Activated effector memory CD4-positive, alpha-beta T cell treated with Interleukin-2 at 50 U/mL for 16 hours (primary cell): ENCODE data around the gene GPR161.
A peak's percentile ranks its signal among the peaks of the same experiment; 100 is the strongest.
"Not testable (repeated sequence)": the region's sequence is repeated elsewhere in the genome, so short reads cannot be mapped to it uniquely, and the experiment has no call there.

Experiments
- DNase-seq: peaks from one replicate; pipeline ENCODE4 v3.0.0-alpha.2; 2020

Gene GPR161, protein sequence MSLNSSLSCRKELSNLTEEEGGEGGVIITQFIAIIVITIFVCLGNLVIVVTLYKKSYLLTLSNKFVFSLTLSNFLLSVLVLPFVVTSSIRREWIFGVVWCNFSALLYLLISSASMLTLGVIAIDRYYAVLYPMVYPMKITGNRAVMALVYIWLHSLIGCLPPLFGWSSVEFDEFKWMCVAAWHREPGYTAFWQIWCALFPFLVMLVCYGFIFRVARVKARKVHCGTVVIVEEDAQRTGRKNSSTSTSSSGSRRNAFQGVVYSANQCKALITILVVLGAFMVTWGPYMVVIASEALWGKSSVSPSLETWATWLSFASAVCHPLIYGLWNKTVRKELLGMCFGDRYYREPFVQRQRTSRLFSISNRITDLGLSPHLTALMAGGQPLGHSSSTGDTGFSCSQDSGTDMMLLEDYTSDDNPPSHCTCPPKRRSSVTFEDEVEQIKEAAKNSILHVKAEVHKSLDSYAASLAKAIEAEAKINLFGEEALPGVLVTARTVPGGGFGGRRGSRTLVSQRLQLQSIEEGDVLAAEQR

DNA sequence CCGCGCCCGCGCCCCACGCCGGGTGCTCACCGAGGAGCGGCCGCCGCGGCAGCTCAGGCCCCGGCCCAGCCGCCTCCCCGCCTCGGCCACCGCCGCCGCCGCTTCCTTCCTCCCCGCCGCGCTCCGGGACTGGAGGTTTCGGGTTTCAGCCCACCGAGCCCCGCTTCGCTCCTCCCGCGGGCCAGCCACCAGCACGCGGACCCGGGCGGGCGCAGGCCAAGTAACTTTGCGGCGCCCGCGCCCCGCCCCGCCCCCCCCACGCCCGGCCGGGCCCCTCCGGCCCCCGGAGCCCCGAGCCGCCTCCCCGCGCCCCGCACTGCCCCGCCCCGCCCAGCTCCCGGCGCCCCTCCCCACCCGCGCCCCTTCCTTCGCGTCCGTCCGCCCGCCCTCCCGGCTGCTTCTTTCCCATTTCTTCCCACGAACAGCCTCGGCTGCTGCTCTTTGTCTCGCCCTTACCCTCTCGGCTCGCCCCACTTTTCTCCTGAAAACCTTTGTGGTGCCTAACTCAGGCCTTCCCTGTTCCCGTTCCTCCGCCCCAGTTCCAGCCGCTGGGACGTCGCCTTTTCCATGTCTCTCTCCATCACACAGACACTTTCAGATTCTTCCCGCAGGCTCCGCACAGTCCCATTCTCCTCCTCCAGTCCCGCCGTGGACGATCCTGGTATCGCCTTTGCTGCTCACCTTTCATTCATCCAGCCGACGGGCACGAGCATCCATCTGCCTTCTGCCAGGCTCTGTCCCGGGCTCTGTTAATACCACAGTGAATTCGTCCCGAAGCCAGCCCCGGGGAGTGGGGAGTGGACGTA is at the start of gene GPR161:
GPR161 (minus strand) TSS at position 222 of the 806 bp plus-strand sequence. CDS start 32,080 bp downstream, outside the sequence.
- peak; percentile 5 for DNase-seq

DNA sequence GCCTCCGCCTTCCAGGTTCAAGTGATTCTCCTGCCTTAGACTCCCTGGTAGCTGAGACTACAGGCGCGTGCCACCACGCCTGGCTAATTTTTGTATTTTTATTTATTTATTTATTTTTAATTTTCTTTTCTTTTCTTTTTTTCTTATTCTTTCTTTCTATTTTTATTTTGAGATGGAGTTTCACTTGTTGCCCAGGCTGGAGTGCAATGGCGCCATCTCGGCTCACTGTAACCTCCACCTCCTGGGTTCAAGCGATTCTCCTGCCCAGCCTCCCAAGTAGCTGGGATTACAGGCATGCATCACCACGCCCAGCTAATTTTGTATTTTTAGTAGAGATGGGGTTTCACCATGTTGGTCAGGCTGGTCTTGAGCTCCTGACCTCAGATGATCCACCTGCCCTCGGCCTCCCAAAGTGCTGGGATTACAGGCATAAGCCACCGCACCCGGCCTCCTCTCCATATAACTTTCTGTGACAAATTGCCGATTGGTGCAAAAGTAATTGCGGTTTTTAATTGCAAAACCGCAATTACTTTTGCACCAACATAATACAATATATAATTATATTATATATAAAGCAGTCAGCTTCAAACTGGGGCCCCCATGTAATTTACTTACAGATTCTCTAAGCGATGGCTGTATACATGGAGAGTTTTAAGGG is 44.5 kb upstream of the GPR161 start:
- DNase-seq, result not testable (repeated sequence)

DNA sequence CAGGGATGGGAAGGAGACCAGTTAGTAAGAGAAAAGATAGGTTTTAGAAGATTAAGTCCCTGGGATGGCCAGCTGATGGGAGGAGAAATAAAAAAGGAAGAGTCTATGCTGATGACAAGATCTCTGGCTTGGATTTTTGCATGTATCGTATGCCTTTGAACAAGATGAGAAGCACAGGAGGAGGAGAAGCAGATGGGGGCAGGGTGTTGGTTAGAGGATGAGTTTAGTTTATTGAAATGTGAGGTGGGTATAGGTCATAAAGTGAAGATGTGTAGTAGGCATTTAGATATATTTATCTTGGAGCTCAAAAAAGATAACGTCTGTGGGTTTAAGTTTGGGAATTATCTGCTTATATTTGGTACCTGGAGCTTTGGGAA is 43.4 kb upstream of the GPR161 start:
- DNase-seq, result no peak

DNA sequence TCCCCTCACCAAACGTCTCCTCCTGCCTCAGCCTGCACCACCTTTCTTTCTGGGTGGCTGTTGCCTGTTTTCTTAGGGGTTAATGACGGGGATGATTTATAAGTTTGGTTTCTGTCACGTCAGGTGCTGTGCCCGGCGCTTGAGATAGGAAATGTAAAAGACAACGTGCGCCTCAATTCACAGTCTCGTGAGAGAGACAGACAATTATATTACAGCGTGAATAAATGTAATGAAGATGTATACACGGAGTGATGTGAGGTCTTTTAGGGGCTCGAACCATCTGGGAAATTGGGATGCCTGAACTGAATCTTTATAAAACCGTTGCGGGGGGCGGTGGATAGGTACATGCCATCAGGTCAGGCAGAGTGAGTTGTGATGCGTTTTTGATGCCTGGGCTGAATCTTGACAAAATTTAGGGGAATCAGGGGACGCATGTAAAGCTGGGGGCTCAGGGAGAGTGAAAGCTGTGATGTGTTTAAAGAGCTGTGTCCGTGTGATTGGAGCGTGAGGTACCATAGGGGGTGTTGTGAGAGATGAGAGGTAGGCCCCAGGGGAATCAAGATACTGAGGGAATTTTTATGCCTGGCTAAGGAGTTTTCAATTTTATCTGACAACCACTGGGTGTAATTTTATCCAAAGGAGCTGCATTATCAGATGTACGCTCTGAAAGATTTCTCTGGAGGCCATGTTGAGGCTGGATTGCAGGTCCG is 42.9 kb upstream of the GPR161 start:
- DNase-seq, result no peak

DNA sequence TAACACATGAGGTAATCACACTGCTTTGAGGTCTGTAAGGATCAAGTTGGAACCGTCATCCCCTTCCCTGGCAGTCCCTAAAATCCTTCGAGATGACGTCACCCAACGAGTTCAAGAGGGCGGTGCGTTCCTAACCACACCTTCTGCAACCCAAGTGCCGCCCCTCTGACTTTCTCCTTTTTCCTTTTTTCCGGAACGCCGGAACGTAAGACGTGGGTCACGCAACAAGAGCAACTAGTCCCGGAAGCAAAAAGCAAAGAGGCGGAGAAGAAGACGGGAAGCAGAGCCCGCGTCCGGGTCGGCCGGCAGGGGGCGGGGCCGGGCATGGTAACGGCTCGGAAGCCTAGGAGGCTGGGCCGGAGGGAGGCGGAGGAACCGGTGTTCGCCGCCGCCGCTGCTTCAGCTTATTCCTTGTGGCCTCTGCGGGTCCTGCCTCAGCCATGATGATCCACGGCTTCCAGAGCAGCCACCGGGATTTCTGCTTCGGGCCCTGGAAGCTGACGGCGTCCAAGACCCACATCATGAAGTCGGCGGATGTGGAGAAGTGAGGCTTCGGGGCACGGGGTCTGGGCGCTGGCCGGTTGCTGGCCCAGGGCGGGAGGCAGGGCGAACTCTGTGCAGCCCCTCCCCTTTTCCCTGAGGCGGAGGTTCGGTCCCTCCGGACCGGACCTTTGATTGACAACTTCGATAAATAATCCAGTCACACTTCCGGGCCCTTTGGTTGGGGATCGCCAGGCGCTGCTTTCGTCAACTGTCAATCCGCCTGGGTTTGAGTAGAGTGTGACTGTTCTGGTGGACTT is 42.1 kb upstream of the GPR161 start, which contains the start of gene TIPRL:
TIPRL (plus strand) TSS at position 325 of the 800 bp plus-strand sequence; CDS start at position 441, 116 bp downstream.
- DNase-seq, result peak; percentile 88

DNA sequence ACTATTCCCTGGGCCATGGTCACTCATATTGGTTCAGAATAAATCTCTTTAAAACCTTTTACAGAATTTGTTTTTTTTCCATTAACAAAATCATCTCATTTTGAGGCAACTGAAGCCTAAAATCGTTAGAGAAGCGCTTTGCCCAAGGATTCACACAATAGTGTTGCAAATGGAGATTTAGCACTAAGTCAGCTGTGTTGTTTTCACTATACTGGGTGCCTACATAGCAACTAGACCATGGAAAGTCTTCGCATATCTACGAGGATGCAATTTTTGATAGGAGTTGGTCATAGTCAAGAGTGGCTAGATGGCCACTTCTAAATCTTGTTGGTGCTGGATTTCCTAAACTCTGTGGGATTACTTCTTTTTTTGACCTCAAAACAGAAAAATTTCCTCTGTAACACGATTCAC is 41.5 kb upstream of the GPR161 start:
- no peak for DNase-seq

DNA sequence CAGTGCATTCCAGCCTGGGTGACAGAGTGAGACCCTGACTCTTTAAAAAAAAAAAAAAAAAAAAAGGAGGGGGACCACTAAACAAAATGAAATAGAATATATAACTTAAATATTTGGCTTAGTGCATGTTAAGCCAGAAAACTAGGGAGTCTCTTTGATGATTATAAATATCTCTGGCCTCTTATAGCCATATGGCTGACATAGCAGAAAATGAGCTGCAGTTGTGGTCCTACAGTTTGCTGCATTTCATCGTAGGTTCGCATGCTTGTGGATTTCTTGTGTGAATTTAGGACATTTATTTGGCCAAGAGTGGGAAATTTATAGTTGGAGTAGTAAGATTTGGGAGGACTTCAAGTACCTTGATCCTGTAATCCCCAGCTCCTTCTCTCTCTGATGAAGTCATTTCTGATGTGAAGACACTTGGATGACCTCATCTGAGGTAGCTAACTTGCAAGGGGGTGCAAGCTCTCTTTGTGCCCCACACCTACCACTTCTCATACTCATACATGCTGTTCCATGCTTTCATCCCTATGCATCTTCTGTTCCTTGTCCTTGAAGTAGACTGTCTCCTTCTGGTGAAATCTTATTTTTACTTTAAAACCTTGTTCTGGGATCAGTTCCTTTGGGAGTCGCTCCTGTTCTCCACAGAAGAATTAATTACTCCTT is 35.7 kb upstream of the GPR161 start:
- DNase-seq, result no peak

DNA sequence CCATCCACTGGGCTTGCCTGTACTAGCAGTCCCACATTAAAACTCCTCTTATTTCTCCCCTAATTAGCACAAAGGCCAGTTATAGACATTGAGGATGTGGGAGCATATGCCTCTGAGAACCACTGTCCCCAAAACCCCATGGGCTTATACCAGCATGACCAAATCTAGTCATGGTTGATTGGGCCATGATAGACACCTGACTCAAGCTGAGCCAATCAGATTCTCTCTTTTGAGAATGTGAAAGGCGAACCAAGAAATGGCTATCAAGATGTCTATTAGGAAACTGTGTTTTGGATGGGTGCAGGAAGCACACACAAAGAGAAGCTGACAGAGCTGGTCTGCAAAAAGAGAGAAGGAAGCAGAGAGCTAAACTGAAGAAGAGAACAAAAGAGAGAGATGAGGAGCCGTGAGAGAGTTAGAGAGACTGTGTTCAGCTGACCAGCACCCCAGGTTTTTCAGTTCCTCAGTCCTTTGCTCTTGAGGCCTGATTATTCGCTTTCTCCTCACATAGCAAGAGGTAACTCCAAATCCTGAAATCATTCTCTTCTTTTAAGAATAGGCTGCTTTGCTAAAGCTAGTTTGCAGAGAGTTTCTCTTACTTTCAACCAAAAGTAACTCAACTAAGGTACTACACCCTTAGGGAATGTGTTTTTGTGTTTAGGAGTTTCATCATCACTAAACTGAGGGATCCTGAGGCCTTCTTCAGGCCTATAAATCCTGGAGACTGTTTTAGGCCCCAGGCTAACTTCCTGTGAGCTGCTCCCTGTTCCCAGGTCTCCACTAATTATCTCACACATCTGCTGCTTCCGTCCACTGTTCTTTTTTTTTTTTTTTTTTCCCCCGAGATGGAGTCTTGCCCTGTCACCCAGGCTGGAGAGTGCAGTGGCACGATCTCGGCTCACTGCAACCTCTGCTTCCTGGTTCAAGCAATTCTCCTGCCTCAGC is 34.1 kb upstream of the GPR161 start:
- no peak for DNase-seq

DNA sequence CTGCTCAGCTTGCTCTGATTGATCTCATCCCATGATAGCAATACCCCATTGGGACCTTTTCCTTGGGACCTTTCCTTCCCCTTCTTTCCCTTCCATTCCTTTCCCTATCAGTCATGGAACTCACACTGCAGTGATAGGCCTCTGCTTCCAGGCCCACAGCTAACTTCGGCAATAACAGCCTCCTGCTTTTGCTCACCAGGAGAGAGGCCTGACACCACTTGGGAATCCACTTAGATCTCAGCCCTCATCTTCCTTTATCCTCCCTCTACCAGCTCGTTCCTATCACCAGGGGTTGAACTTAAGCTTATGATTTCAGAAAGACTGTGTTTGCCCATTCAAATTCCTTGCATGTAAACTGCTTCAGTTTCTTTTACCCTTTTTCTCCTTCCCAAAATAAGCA is 31.1 kb upstream of the GPR161 start:
- DNase-seq, result no peak

DNA sequence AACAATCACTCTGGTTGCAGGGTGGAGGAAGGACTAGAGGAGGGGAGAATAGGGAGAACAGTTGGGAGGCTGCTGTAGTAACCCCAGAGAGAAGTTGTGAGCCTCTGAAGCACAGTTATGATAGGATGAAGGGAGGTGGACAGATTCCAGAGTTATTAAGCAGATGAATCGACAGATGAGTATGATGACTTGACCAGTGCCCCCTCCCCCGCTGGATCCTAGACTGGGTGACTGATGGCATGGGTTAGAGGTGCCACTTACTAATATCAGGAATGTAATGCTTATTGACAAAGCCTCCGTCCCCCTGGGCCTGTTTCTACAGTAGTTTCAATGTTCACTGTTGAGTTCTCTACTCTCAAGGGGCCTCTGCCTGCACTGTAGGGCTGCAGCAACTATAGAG is 28.0 kb upstream of the GPR161 start:
- DNase-seq, result no peak

DNA sequence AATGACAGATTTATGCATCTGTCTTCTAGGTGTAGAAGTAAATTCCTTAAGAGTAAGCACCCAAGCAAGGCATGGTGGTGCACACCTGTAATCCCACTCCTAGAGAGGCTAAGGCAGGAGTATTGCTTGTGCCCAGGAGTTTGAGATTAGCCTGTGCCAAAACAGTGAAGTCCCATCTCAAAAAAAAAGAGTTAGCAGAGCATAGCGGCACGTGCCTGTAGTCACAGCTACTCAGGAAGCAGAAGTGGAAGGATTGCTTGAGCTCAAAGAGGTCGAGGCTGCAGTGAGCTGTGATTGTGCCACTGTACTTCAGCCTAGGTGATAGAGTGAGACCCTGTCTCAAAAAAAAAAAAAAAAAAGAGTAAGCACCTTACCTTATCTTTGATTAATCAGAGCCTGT is 26.9 kb upstream of the GPR161 start:
- DNase-seq, result no peak

DNA sequence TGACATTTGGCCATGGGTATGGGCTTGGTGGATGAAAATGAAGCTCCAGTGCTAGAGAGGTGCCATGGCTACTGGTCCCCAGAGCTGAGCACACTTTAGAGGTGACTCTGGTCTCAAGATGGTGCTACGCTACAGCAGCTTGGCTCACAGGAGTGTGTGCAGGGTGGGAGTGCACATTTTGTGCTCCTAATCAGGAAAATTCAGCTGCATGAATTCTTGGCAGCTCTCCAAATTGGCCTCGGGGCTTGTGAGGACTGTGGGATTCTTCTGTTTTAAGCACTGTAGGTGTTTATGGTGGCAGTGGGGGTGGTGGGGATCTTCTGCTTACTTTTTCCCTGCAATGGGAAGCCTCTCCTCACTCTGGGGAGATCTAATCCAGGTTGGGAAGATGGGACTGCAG is 24.7 kb upstream of the GPR161 start:
- DNase-seq, result no peak

DNA sequence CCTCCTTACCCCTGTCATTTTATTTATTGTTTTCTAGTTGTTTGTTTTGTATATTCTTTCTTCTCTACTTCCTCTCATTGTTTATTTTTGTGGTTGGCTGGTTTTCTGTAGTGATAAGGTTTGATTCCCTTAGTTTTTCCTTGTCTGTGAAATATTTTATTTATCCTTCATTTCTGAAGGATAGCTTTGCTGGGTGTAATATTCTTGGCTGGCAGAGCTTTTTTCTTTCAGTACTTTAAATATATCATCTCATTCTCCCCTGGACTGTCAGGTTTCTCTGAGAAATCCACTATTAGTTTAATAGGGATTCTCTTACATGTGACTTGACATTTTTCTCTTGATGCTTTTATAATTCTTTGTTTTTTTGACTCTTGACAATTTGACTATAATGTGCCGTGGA is 23.2 kb upstream of the GPR161 start:
- no peak for DNase-seq

DNA sequence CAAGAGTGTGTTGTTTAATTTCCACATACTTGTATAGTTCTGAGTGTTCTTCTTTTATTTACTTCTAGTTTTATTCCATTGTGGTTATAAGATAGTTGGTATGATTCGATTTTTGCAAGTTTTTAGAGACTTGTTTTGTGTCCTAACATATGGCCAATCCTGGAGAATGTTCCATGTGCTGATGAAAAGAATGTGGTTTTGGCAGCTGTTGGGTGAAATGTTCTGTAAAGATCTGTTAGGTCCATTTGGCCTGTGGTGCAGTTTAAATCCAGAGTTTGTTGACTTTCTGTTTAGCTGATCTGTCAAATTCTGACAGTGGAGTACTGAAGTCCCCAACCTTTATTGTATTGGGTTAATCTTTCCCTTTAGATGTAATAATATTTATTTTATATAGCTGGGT is 22.5 kb upstream of the GPR161 start:
- no peak for DNase-seq

DNA sequence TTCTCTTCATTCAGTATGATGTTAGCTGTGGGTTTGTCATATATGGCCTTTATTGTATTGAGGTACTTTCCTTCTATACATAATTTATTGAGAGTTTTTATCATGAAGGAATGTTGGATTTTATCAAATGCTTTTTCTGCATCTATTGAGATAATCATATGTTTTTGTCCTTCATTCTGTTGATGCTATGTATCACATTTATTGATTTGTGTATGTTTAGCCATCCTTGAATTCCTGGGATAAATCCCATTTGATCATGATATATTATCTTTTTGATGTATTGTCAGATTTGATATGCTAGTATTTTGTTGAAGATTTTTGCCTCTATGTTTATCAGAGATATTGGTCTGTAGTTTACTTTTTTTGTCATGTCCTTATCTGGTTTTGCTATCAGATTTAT is 20.9 kb upstream of the GPR161 start:
- no peak for DNase-seq

DNA sequence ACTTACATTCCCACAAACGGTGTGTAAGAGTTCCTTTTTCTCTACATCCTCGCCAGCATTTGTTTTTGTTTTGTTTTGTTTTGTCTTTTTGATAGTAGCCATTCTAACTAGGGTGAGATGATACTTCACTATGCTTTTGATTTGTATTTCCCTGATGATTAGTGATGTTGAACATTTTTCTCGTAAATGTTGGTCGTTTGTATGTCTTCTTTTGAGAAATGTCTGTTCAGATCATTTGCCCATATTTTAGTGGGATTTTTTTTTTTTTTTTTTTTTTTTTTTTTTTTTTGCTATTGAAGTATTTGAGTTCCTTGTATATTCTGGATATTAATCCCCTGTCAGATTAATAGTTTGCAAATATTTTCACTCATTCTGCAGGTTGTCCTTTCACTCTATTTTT is 19.2 kb upstream of the GPR161 start:
- no peak for DNase-seq

DNA sequence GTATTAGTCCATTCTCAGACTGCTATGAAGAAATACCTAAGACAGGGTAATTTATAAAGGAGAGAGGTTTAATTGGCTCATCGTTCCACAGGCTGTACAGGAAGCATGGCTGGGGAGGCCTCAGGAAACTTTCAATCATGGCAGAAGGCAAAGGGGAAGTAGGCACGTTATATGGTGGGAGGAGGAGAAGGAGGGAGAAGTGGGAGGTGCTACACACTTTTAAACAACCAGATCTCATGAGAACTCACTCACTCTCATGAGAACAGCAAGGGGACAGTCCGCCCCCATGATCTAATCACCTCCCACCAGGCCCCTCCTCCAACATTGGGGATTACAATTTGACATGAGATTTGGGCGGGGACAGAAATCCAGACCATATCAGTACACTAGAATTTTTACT is 18.0 kb upstream of the GPR161 start:
- DNase-seq, result not testable (repeated sequence)

DNA sequence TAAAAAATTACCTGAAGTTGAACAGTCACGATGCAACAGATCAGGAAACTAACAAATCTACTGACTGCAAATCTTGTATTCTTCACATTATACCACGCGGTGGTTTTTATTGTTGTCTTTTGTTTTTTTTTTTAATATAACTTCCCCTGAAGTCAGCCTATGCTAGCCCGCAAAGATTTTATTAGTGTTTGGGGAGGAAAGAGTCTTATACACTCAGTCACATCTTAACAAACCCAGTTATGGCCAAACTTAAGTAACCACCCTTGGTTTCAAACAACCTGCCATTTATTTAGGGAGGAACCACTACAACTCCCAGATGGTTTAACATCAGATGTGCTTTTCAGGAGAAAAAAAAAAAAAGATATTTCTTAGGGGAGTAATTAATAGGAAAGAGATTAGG is 15.2 kb upstream of the GPR161 start:
- no peak for DNase-seq

DNA sequence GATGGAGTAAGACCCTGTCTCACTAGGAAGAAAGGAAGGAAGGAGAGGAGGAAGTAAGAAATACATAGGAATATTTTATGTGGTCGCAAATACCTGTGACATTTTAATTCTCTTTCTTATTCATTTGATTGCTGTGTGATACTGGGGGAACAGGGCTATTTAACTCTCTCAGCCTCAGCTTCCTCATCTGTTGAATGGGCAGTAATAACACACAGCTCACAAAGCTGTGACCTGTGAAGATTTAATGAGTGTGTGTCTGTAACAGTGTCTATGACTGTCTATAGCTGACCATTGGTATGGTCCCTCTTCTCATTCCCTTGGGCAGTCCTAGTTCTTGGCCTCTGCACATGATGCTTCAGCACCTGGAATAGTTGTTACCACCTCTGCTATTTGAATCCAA is 13.6 kb upstream of the GPR161 start:
- no peak for DNase-seq

DNA sequence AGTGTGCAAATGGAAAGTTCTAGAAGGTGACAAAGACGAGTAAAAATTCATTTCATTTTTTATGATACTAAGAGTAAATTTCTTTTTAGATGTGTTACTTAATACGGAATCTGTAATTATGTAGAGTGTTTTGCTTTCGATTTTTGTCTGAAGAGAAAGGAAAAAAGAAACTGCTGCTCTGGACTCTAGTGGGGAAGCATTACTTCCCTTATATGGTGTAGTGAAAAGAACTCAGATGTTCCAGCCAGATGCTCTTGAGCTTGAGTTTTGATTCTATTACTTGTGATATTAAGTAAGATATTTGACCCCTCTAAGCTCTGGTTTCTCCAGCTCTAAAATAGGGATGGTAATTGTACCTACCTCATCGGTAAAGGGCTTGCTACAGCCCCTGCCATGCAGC is 12.2 kb upstream of the GPR161 start:
- DNase-seq, result no peak
